ENCODE measurements around the gene EIF3C.
"Not testable (repeated sequence)": the region's sequence is repeated elsewhere in the genome, so short reads cannot be mapped to it uniquely, and the experiment has no call there.

- not testable (repeated sequence) for TF ChIP-seq CTCF (conservative IDR thresholded peaks at IDR 0.05; ENCODE audit: low read depth, low read length); EZH2phosphoT487 (IDR thresholded peaks at IDR 0.05; ENCODE audit: borderline replicate concordance, low read length); EZH2 (IDR thresholded peaks at IDR 0.05; ENCODE audit: low read length, unreplicated experiment)
These were observed 28.5 kb downstream of the EIF3C start for GRCh38 chr16:28739787-28740186.

Data from PC-3 (cell line).